Keratinocyte (primary cell): ENCODE results near the gene COL20A1. TPM values are rescaled to one million over a fixed set of nuclear protein-coding genes. Genes with fewer than 3 reads are reported as not detected.

Experiments used
- DNase-seq: peaks from one replicate; pipeline ENCODE4 v3.0.0-alpha.2; 2011; ENCODE audit warnings: low read depth, missing footprints, low spot score
- FAIRE-seq: peaks from 2 replicates; lab custom pipeline; 2011; peaks lifted over from hg19 to GRCh38; lab: Jason Lieb, UNC
- H2AFZ ChIP-seq: 2 replicates; pipeline ENCODE4 v1.6.0; 2012; ENCODE audit warnings: low read length, control low read depth, inconsistent platforms; ENCODE audit not compliant: control insufficient read depth
- H3K27ac ChIP-seq: 2 replicates; pipeline ENCODE4 v1.5.1; 2011; ENCODE audit warnings: low read length; ENCODE audit not compliant: control insufficient read depth, insufficient read depth
- H3K27me3 ChIP-seq: 3 replicates; pipeline ENCODE4 v1.6.0; 2011; ENCODE audit warnings: low read length; ENCODE audit not compliant: control insufficient read depth, insufficient read depth; ENCODE audit errors: extremely low read depth
- H3K36me3 ChIP-seq, 2 experiments: 2 replicates in 1 of 2; 3 replicates in 1 of 2; pipeline ENCODE4 v1.5.1; 2011; ENCODE audit warnings: low read length in 2 of 2, mild to moderate bottlenecking in 1 of 2; ENCODE audit not compliant: control insufficient read depth in 2 of 2, insufficient read depth in 2 of 2; ENCODE audit errors: extremely low read depth in 1 of 2
- H3K4me1 ChIP-seq: 3 replicates; pipeline ENCODE4 v1.5.1; 2011; ENCODE audit warnings: low read length; ENCODE audit not compliant: control insufficient read depth, insufficient read depth; ENCODE audit errors: extremely low read depth
- H3K4me2 ChIP-seq: 3 replicates; pipeline ENCODE4 v1.6.0; 2011; ENCODE audit warnings: low read depth, low read length; ENCODE audit not compliant: control insufficient read depth, insufficient read depth; ENCODE audit errors: extremely low read depth
- H3K4me3 ChIP-seq, 3 experiments: fragments of 200-600 bp in 1 of 3; sonication (generic) in 1 of 3; 2 replicates in 2 of 3; 3 replicates in 1 of 3; pipeline ENCODE4 v1.5.1; 2011 to 2016; ENCODE audit warnings: low read length in 3 of 3, mild to moderate bottlenecking in 3 of 3, control low read depth in 2 of 3, inconsistent platforms in 1 of 3, low read depth in 1 of 3, mixed read lengths in 1 of 3, mixed run types in 1 of 3, moderate library complexity in 1 of 3; ENCODE audit not compliant: control insufficient read depth in 2 of 3, insufficient read depth in 2 of 3; ENCODE audit errors: extremely low read depth in 1 of 3
- H3K79me2 ChIP-seq: 2 replicates; pipeline ENCODE4 v1.6.0; 2012; ENCODE audit warnings: low read length; ENCODE audit not compliant: control insufficient read depth, insufficient read depth
- H3K9ac ChIP-seq: 3 replicates; pipeline ENCODE4 v1.6.0; 2011; ENCODE audit warnings: low read length; ENCODE audit not compliant: control insufficient read depth, insufficient read depth; ENCODE audit errors: extremely low read depth
- H3K9me1 ChIP-seq: 3 replicates; pipeline ENCODE4 v1.6.0; 2011; ENCODE audit warnings: low read length; ENCODE audit not compliant: control insufficient read depth, insufficient read depth; ENCODE audit errors: extremely low read depth
- H3K9me3 ChIP-seq: 2 replicates; pipeline ENCODE4 v1.5.1; 2012; ENCODE audit warnings: low read depth, low read length; ENCODE audit not compliant: control insufficient read depth
- H4K20me1 ChIP-seq: 3 replicates; pipeline ENCODE4 v1.6.0; 2011; ENCODE audit warnings: low read length; ENCODE audit not compliant: control insufficient read depth, insufficient read depth; ENCODE audit errors: extremely low read depth
- CTCF ChIP-seq, 3 experiments: IDR thresholded peaks in 1 of 3; conservative IDR thresholded peaks in 1 of 3; optimal IDR thresholded peaks in 1 of 3; 2 replicates in 2 of 3; 3 replicates in 1 of 3; pipeline versions ENCODE3 to v1.5.1; 2011; ENCODE audit warnings: low read length in 3 of 3, mild to moderate bottlenecking in 3 of 3, moderate library complexity in 2 of 3, control low read depth in 1 of 3, inconsistent platforms in 1 of 3; ENCODE audit not compliant: insufficient read depth in 2 of 3; ENCODE audit errors: extremely low read depth in 1 of 3
- EZH2 ChIP-seq: IDR thresholded peaks from one replicate; pipeline ENCODE4 v1.6.1; 2012; ENCODE audit warnings: inconsistent platforms, mild to moderate bottlenecking, low read length, moderate library complexity
- dilution Hi-C: fragments of 300-500 bp; cut with MboI; formaldehyde crosslinking; loops from one replicate; pipeline ENCODE4 v1.7.0; 2020; ENCODE audit warnings: low sequenced_read_pairs; ENCODE audit not compliant: extremely low pct_ligation_motif_present
- polyA plus RNA-seq, 5 experiments: library from polyadenylated mRNA; depleted of rRNA in 3 of 5; stranded (reverse) in 3 of 5; stranded (forward) in 1 of 5; unstranded in 1 of 5; fragments of >200 nt; gene quantifications; 1 replicate in 1 of 5; 2 replicates in 3 of 5; 3 replicates in 1 of 5; pipeline versions ENCODE4 v1.2.1 to v1.2.3, GENCODE V29; 2011 to 2012; ENCODE audit warnings: missing spikeins in 2 of 5, low read depth in 1 of 5, low replicate concordance in 1 of 5

Gene COL20A1
- polyA plus RNA-seq, 1 donor (not counting 4 experiments of a cell fraction or from before 2014, with no cell fraction given): not detected

GRCh38 chr20:63342561-63343459, 49.8 kb downstream of the COL20A1 start:
- no peak for FAIRE-seq
- Histone ChIP-seq H3K4me3 (no peak overlapping the region), H4K20me1 (no peaks in the 10 kb centered on the region), H3K9ac (no peak overlapping the region), H3K36me3 (no peaks in the 10 kb centered on the region), H3K9me3 (no peaks in the 10 kb centered on the region), H2AFZ (no peak overlapping the region), H3K27me3 (peaks cover 26% of the 10 kb centered on the region), H3K4me1 (no peaks in the 10 kb centered on the region), H3K27ac (no peak overlapping the region), H3K4me2 (no peak overlapping the region), H3K9me1 (no peaks in the 10 kb centered on the region), H3K79me2 (no peaks in the 10 kb centered on the region)
- TF ChIP-seq CTCF (optimal IDR thresholded peaks at IDR 0.05 in 1 of 3, IDR thresholded peaks at IDR 0.05 in 1 of 3, conservative IDR thresholded peaks at IDR 0.05 in 1 of 3; ENCODE audit: extremely low read depth in 1 of 3, insufficient read depth in 2 of 3, low read length in 3 of 3) (no peak), EZH2 (no peak)
- dilution Hi-C loops: no loop called here
- no peak for DNase-seq

DNA sequence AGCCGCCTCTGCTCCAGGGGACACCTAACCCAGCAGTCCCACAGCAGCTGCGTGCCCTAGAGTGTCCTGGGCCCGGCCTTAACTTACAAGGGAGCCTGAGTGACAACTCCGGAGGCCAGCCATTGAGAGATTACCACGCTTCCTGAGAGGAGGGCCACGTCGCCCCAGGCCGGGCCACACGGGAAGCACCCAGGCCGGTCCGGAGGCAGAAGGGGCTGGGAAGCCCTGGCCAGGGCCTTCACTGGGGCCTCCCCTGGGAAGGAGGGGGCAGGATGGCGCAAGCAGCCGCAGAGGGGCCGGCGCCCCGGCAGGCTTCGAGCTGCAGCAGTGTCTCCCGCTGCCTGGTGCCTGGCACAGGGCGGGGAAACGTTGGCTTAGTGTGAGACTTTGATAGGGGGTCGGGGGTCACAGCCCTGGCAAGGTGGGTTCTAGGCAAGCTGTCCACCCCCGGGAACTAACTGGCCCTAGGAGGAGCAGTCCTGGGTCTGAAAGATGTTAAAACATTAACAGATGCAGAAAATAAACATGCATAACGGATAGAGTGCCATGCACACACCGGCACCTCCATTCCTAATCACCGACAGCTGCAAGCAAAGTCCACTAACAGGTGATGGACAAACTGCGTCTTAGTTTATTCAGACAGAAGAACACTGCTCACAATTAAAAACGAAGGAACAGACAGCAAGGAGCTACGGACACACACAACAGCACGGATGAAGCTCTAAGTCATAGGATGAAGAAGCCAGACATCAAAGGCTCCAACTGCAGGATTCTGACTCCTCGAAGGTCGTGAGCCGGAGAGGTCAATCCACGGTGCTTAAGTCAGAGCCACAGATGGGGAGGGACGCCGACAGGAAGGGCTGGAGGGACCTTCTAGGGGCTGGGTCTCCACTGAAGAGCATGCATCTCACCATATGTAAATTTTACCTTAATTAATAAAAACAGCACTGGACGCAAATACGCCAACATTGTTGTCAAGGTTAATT, 50.8 kb downstream of the COL20A1 start:
- H3K4me1 ChIP-seq: no peaks in the 10 kb centered on the region
- H3K79me2 ChIP-seq: no peaks in the 10 kb centered on the region
- H3K9me3 ChIP-seq: no peaks in the 10 kb centered on the region
- H3K4me3 ChIP-seq: no peak overlapping the region
- H3K9ac ChIP-seq: no peak overlapping the region
- DNase-seq (no peak), FAIRE-seq (no peak)
- no peaks in the 10 kb centered on the region for H3K9me1 ChIP-seq
- H3K27me3 ChIP-seq: peaks cover 17% of the 10 kb centered on the region
- no peaks in the 10 kb centered on the region for H3K36me3 ChIP-seq
- no peak overlapping the region for H3K27ac ChIP-seq
- no peaks in the 10 kb centered on the region for H4K20me1 ChIP-seq
- H2AFZ ChIP-seq: no peak overlapping the region
- no peak for TF ChIP-seq EZH2
- no peak for TF ChIP-seq CTCF (optimal IDR thresholded peaks at IDR 0.05 in 1 of 3, IDR thresholded peaks at IDR 0.05 in 1 of 3, conservative IDR thresholded peaks at IDR 0.05 in 1 of 3; ENCODE audit: extremely low read depth in 1 of 3, insufficient read depth in 2 of 3, low read length in 3 of 3)
- no peak overlapping the region for H3K4me2 ChIP-seq
- dilution Hi-C loops: no loop called here
